Vagina (tissue), 2 donors: ENCODE data around the gene PRKCI. TPM values are rescaled to one million over a fixed set of nuclear protein-coding genes. Genes with fewer than 3 reads are reported as not detected.

Source experiments
- DNase-seq, 2 donors: peaks; one replicate each; pipeline ENCODE4 v3.0.0-alpha.2; 2017; ENCODE audit errors: extremely low spot score in 2 of 2
- H3K27ac ChIP-seq: fragments of 200-600 bp; sonication (generic); one replicate; pipeline ENCODE4 v1.5.1; 2019
- H3K27me3 ChIP-seq: fragments of 200-600 bp; sonication (generic); one replicate; pipeline ENCODE4 v1.5.1; 2019
- H3K36me3 ChIP-seq, 2 donors: fragments of 200-600 bp; sonication (generic); one replicate each; pipeline ENCODE4 v1.5.1; 2017 to 2019
- H3K4me1 ChIP-seq: fragments of 200-600 bp; sonication (generic); one replicate; pipeline ENCODE4 v1.5.1; 2019
- H3K4me3 ChIP-seq, 2 donors: fragments of 200-600 bp; sonication (generic); 1 replicate in 1 of 2; 2 replicates in 1 of 2; pipeline ENCODE4 v1.5.1; 2016 to 2019
- H3K9me3 ChIP-seq: fragments of 200-600 bp; sonication (generic); one replicate; pipeline ENCODE4 v1.5.1; 2019
- POLR2A ChIP-seq, 2 donors: fragments of 450-650 bp; IDR thresholded peaks; one replicate each; pipeline ENCODE4 v1.6.1; 2017; ENCODE audit warnings: antibody characterized with exemption in 2 of 2, mild to moderate bottlenecking in 2 of 2, moderate library complexity in 2 of 2
- POLR2AphosphoS5 ChIP-seq, 2 donors: sonication (generic); formaldehyde crosslinking; IDR thresholded peaks; one replicate each; pipeline ENCODE4 v1.9.0; 2017; ENCODE audit warnings: antibody characterized with exemption in 2 of 2, mild to moderate bottlenecking in 2 of 2, low read depth in 1 of 2; ENCODE audit not compliant: insufficient read depth in 1 of 2
- intact Hi-C: fragments of 100-400 bp; cut with DNase I; formaldehyde crosslinking; loops from one replicate; pipeline ENCODE4 v1.15.1; 2023
- total RNA-seq: library from RNA; depleted of rRNA; stranded (reverse); fragments of >200 nt; gene quantifications from one replicate; pipeline ENCODE4 v1.2.3, GENCODE V29; 2016
- TF ChIP-seq, protein P1 (sequence below), 3 experiments: fragments of 450-650 bp in 2 of 3; fragments of 200-600 bp in 1 of 3; sonication (generic) in 1 of 3; IDR thresholded peaks; one replicate each; pipeline ENCODE4 v1.5.1; 2017 to 2019; ENCODE audit warnings: antibody characterized with exemption in 3 of 3, mild to moderate bottlenecking in 2 of 3, moderate library complexity in 2 of 3

The PRKCI gene
- total RNA-seq, 1 donor from 2014 or later, result 33.9 TPM

DNA sequence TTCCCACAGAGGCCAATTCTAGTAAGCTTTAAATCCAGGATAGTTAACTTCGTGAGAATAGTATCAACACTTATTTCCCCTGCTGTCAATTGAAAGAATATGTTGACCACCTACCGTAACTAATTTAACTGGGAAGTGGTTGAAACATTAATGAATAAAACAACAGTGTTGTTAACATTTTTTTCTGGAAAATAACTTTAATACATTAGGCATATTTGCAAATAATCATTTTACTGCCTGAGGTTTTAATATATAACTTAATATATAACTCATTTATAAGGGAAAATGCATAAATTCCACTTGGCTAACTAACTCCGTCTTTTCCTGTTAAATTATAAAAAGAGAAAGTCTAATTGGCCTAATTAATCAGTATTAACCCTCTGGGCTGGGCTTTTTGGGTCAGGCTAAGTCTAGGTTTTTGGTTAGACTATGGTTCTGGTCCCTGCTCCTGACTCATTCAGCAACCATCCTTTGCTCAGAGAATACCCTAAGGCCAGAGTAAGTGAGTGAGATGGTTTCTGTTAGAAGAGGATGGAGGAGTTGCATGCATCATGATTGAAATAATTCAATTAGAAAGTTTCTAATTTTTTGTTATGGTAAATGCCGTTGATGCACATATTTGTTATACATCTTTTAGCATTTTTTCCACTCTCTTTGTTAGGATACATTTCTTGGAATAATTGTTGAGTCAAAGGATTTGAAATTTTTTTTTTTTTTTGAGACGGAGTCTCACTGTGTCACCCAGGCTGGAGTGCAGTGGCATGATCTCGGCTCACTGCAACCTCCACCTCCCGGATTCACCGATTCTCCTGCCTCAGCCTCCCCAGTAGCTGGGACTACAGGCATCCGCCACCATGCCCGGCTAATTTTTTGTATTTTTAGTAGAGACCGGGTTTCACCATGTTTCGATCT, 124.5 kb downstream of the PRKCI start:
- Histone ChIP-seq H3K4me1 (no peaks in the 10 kb centered on the region), H3K27me3 (no peaks in the 10 kb centered on the region), H3K36me3 (no peaks in the 10 kb centered on the region), H3K9me3 (no peaks in the 10 kb centered on the region), H3K27ac (no peak overlapping the region), H3K4me3 (no peak overlapping the region)
- TF ChIP-seq, protein P1, sequence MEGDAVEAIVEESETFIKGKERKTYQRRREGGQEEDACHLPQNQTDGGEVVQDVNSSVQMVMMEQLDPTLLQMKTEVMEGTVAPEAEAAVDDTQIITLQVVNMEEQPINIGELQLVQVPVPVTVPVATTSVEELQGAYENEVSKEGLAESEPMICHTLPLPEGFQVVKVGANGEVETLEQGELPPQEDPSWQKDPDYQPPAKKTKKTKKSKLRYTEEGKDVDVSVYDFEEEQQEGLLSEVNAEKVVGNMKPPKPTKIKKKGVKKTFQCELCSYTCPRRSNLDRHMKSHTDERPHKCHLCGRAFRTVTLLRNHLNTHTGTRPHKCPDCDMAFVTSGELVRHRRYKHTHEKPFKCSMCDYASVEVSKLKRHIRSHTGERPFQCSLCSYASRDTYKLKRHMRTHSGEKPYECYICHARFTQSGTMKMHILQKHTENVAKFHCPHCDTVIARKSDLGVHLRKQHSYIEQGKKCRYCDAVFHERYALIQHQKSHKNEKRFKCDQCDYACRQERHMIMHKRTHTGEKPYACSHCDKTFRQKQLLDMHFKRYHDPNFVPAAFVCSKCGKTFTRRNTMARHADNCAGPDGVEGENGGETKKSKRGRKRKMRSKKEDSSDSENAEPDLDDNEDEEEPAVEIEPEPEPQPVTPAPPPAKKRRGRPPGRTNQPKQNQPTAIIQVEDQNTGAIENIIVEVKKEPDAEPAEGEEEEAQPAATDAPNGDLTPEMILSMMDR (IDR thresholded peaks at IDR 0.05), result no peak
- TF ChIP-seq POLR2AphosphoS5 (IDR thresholded peaks at IDR 0.05; ENCODE audit: insufficient read depth in 1 of 2, low read depth in 1 of 2) (no peak), POLR2A (IDR thresholded peaks at IDR 0.05) (no peak)
- intact Hi-C loops, result no loop called here
- DNase-seq, result no peak

DNA sequence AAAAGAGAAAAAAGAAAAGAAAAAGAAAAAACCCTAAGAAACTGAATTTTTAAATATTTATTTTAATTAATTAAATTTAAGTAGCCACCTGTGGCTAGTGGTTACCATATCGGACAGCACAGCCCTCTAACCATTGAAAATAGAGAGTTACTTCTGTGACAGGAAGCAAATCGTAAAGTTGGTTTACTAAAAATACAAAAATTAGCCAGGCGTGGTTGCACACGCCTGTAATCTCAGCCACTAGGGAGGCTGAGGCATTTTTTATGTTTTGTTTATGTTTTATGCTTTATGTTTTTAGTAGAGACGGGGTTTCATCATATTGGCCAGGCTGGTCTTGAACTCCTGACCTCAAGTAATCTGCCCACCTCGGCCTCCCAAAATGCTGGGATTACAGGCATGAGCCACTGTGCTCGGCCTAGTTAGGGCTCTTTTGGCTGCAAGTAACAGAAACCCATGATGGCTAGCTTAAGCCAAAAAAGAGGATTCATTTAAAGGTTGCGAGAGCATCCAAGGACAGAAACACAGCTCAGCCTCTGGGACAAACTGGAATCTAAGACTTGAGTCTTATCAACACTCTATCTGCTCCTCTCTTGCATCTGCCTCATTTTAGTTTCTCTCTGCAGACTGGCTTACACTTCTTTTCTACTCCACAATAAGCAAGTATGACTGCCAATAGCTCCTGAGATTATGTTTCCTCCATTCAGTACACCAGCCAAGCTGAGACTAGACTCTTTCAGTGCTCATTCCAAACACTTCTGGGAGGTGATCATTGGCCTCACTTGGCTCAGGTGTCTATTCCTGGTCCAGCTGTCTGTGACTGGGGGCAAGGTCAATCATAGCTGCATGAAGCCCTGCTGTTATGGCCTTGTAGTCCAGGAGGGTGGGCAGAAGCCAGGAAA, 128.5 kb downstream of the PRKCI start:
- H3K36me3 ChIP-seq, result no peaks in the 10 kb centered on the region
- peaks cover 5% of the 10 kb centered on the region for H3K4me1 ChIP-seq
- no peak overlapping the region for H3K4me3 ChIP-seq
- DNase-seq, result no peak
- H3K27ac ChIP-seq, result no peak overlapping the region
- TF ChIP-seq POLR2A (IDR thresholded peaks at IDR 0.05) (no peak), POLR2AphosphoS5 (IDR thresholded peaks at IDR 0.05; ENCODE audit: insufficient read depth in 1 of 2, low read depth in 1 of 2) (no peak)
- TF ChIP-seq, protein P1 (IDR thresholded peaks at IDR 0.05), result no peak
- intact Hi-C loops, result no loop called here
- H3K9me3 ChIP-seq, result no peaks in the 10 kb centered on the region
- no peaks in the 10 kb centered on the region for H3K27me3 ChIP-seq

DNA sequence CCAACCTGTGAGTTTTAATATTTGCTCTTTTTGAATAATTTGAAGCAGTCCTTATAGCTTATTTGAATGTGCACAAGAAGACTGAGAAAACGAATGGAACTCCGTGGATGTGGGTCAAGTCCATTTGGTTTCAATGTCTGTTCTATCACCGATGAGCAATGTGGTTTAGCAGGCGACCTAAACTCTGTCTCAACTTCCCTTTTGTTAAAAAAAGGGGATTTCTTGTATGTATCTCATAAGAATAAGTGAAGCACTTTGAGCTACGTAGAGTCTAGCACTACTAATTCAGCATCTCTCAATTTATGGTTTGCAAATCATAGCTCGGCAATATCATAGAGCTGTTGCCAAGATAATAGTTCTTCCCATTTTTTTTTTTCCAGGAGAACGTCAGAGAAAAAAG, 130.7 kb downstream of the PRKCI start:
- no peak for DNase-seq
- H3K27me3 ChIP-seq, result no peaks in the 10 kb centered on the region
- H3K4me1 ChIP-seq, result peaks cover 12% of the 10 kb centered on the region
- H3K4me3 ChIP-seq, result no peak overlapping the region
- H3K36me3 ChIP-seq, result no peaks in the 10 kb centered on the region
- no peak overlapping the region for H3K27ac ChIP-seq
- TF ChIP-seq POLR2A (IDR thresholded peaks at IDR 0.05), result no peak
- H3K9me3 ChIP-seq, result no peaks in the 10 kb centered on the region
- intact Hi-C loops, result no loop called here

DNA sequence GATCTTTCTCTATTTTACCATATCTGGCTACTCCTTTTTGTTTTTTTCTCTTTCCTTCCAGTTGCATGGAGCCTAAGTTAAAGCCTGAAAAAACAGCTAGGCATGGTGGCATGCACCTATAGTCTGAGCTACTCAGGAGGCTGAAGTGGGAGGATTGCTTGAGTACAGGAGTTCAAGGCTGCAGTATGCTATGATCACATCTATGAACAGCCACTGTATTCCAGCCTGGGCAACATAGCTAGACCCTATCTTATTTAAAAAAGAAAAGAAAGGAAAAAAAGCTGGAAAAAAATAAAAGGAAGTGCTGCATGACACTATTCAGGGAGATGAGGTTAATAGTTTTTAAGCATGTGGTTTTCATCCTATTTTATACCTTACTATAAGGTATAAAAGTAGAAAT, 131.3 kb downstream of the PRKCI start:
- Histone ChIP-seq H3K4me1 (peaks cover 15% of the 10 kb centered on the region), H3K4me3 (no peak overlapping the region), H3K27ac (no peak overlapping the region), H3K9me3 (no peaks in the 10 kb centered on the region), H3K36me3 (no peaks in the 10 kb centered on the region), H3K27me3 (no peaks in the 10 kb centered on the region)
- TF ChIP-seq POLR2A (IDR thresholded peaks at IDR 0.05), result no peak
- TF ChIP-seq POLR2AphosphoS5 (IDR thresholded peaks at IDR 0.05; ENCODE audit: insufficient read depth in 1 of 2, low read depth in 1 of 2), result no peak
- TF ChIP-seq, protein P1 (IDR thresholded peaks at IDR 0.05), result no peak
- DNase-seq, result no peak
- intact Hi-C loops, result no loop called here

DNA sequence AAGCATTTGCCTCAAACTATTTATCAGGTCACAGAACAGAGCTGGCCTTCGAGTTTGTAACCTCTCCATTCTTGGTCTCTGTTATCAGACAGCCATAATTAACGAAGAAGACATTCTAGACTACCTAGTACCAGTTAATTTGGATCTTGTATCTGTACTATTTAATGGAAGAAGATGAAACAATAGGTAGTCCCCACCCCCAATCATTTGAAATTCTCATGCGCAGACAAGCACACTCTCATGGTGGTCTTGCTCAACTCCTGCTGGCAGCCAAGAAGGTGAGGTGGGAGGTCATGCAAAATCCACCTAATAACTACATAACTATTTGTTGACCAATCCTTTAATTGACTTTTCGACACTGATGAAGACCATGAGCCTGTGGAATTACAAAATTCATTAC, 132.5 kb downstream of the PRKCI start:
- no peak overlapping the region for H3K27ac ChIP-seq

More for the DNA sequence above, 132.5 kb downstream of the PRKCI start:
- TF ChIP-seq, protein P1 (IDR thresholded peaks at IDR 0.05), result no peak
- no peak for TF ChIP-seq POLR2A (IDR thresholded peaks at IDR 0.05)
- TF ChIP-seq POLR2AphosphoS5 (IDR thresholded peaks at IDR 0.05; ENCODE audit: insufficient read depth in 1 of 2, low read depth in 1 of 2), result no peak
- no peaks in the 10 kb centered on the region for H3K36me3 ChIP-seq
- no peaks in the 10 kb centered on the region for H3K9me3 ChIP-seq
- no peak for DNase-seq
- intact Hi-C loops, result loop anchor here (5.0 kb wide), 1 partner anchor 172 kb away; the partner anchor contains the start of gene PHC3
- peaks cover 27% of the 10 kb centered on the region for H3K4me1 ChIP-seq
- H3K27me3 ChIP-seq, result no peaks in the 10 kb centered on the region
- no peak overlapping the region for H3K4me3 ChIP-seq
